Caki2 (cell line): Measurements from ENCODE around the gene SLAMF7. TPM values are rescaled to one million over a fixed set of nuclear protein-coding genes. Genes with fewer than 3 reads are reported as not detected.
"Not testable (repeated sequence)": the region's sequence is repeated elsewhere in the genome, so short reads cannot be mapped to it uniquely, and the experiment has no call there.

Experiments used
- DNase-seq: peaks from one replicate; pipeline ENCODE4 v3.0.0-alpha.2; 2015; ENCODE audit warnings: low read depth
- in situ Hi-C: cut with HindIII; loops from 2 replicates; pipeline ENCODE4 v1.10.0; 2016; ENCODE audit warnings: low sequenced_read_pairs, low pct_unique_long_range_greater_than_20kb, mixed read lengths
- total RNA-seq: library from RNA; depleted of rRNA; stranded (reverse); fragments of >200 nt; shearing (Covaris generic); gene quantifications from 2 replicates; pipeline ENCODE4 v1.2.3, GENCODE V29; 2014; ENCODE audit warnings: low replicate concordance

Gene SLAMF7
- total RNA-seq, 1 experiment from 2014 or later = not detected

GRCh38 chr1:160716013-160716412 lies 23.0 kb upstream of the SLAMF7 start:
- DNase-seq = no peak
- in situ Hi-C loops = no loop called here

- in situ Hi-C loops = no loop called here
- no peak for DNase-seq
These were observed 21.7 kb upstream of the SLAMF7 start for GRCh38 chr1:160717306-160717705.

DNA sequence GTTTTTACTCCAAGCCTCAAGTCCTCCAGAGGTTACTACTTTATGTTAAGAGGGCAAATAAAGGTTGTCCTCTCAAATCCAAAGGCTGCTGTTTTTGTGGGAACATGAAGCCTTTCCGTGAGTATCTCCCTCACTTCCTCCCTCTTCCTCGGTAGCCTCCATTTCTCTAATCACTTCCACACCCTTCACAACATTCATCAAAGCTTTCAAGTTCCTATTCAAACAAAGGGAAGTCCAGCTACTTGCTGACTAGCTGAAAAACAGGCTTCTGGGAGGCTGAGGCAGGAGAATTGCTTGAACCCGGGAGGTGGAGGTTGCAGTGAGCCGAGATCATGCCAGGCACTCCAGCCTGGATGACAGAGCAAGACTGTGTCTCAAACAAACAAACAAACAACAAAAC lies 20.8 kb upstream of the SLAMF7 start:
- in situ Hi-C loops = no loop called here

GRCh38 chr1:160720356-160721085 lies 18.5 kb upstream of the SLAMF7 start:
- no peak for DNase-seq
- in situ Hi-C loops = no loop called here

More for the DNA sequence above, 20.8 kb upstream of the SLAMF7 start:
- DNase-seq = no peak

DNA sequence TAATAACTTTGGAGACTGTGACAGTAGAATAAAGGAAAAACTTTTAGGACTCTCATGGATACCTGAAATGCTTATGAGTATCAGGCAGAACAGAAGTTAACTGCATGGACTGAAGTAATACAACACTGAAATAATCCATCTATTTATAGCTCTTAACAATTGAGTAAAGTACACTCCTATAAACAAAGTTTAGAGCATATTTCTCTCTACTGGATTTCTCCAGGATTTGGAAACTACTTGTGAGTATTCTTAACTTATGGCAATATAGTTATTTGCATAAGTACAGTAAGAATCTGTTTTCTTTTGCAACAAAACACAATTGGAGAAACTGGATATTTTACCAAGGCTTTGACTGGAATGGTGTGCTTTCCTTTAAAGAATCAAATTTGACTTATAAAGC lies 17.6 kb upstream of the SLAMF7 start:
- DNase-seq = no peak
- in situ Hi-C loops = no loop called here

GRCh38 chr1:160722726-160723125 lies 16.3 kb upstream of the SLAMF7 start:
- in situ Hi-C loops = no loop called here
- DNase-seq = no peak

DNA sequence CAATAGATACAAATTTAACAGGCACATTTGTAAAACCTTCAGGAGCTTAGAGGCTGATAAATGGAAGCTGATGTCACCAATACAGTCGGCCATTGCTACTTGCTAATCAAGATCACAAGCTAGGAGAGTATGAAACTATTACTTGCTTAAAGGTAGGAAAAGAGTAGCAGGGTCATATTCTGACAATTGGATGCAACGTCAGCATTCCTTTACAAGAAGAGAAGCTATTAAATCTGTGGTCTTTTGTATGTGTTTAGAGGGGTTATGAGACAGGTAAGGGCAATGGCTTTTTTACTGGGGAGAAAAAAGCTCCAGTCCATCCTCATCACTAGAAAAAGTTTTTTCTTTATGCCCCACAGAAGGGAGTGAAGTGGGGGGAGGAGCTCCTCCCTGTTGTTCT lies 15.7 kb upstream of the SLAMF7 start:
- in situ Hi-C loops = no loop called here
- no peak for DNase-seq

- no peak for DNase-seq
- in situ Hi-C loops = no loop called here
These were observed 14.4 kb upstream of the SLAMF7 start for GRCh38 chr1:160724465-160725242.

DNA sequence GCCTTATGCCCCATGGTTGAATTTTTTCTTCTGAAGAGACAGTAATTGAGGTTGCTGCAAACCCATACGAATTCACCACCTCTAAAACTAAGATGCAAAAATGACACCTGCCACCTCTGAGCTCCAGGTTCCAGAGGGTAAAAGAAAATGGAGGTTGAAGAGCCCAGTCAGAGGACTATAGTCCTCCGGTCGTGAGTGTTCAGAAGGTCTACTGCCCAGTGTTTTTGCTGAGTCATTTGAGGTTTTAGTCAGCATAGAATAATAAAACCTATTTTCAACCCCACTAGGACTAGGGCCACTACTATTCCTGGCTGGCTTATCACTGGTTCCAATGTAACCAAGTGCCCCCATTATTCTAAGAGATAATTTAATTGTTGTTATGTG lies 12.9 kb upstream of the SLAMF7 start:
- DNase-seq = no peak
- in situ Hi-C loops = no loop called here

DNA sequence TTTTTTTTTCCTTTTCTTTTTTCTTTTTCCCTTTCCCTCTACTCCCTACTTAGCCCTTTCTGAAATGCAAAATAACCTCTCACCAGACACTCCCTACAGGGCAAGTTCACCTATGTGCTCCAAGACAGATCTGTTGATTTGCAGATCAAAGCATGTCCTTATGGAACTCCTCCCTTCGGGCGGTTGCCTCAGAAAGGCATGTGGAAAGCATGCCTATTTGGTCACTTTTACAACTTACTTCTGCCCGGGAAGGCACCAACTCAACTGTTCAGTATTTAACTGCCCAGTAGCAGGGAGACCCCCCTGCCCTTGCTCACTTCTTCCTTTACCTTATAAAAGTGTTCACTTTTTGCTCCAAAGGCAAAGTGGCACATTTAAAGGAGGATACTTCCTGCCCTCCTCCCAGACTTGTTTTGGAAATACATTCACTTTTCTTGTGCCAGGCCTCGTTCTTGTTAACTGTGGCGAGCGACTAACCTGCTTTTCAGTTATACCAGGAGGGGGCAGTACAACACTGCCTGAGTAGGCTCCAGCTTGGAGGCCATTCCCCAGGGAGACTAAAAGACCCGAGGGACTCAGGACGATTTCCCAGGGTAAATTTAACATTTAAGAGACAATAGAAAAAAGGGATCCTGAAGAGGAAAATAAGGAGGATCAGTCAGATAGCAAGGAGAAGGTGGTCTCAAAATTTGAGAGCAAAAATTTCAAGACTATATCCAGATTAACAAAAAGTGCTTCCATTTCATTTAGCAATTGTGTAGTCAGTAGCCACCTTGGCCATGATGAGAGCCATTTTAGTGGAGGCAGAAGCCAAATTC lies 12.3 kb upstream of the SLAMF7 start:
- DNase-seq = peak; percentile 31
- in situ Hi-C loops = no loop called here

- in situ Hi-C loops = no loop called here
- no peak for DNase-seq
These were observed 11.8 kb upstream of the SLAMF7 start for GRCh38 chr1:160727316-160727640.

DNA sequence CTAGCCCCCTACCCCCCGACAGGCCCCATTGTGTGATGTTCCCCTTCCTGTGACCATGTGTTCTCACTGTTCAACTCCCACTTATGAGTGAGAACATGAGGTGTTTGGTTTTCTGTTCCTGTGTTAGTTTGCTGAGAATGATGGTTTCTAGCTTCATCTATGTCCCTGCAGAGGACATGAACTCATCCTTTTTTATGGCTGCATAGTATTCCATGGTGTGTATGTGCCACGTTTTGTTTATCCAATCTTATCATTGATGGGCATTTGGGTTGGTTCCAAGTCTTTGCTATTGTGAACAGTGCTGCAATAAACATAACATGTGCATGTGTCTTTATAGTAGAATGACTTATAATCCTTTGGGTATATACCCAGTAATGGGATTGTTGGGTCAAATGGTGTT lies 7.5 kb upstream of the SLAMF7 start:
- in situ Hi-C loops, DNase-seq: not testable (repeated sequence)

GRCh38 chr1:160731990-160732389 lies 7.1 kb upstream of the SLAMF7 start:
- DNase-seq = no peak
- in situ Hi-C loops = no loop called here

- no peak for DNase-seq
- in situ Hi-C loops = no loop called here
These were observed 5.1 kb upstream of the SLAMF7 start for GRCh38 chr1:160733898-160734297.

DNA sequence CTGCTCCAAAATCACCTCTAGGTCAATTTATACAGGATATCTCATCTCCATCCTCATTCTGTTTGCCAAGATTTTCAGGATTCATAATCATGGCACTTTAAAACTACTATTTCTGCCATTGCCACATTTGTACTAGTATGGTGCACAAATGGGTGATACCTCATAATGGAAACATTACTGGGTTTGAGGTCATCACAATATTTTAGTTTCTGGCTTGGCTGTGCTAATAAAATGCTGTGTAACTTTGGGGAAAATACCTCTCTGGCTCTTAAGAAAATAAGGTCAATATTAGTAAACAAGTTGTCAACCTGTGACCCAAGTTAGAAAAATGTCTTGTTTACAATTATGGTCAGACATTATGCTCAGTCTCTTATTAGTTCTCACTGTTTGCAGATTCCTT lies 4.7 kb upstream of the SLAMF7 start:
- in situ Hi-C loops = no loop called here
- no peak for DNase-seq

- in situ Hi-C loops = no loop called here
- DNase-seq = no peak
These were observed 776 bp upstream of the SLAMF7 start for GRCh38 chr1:160738271-160738670.

DNA sequence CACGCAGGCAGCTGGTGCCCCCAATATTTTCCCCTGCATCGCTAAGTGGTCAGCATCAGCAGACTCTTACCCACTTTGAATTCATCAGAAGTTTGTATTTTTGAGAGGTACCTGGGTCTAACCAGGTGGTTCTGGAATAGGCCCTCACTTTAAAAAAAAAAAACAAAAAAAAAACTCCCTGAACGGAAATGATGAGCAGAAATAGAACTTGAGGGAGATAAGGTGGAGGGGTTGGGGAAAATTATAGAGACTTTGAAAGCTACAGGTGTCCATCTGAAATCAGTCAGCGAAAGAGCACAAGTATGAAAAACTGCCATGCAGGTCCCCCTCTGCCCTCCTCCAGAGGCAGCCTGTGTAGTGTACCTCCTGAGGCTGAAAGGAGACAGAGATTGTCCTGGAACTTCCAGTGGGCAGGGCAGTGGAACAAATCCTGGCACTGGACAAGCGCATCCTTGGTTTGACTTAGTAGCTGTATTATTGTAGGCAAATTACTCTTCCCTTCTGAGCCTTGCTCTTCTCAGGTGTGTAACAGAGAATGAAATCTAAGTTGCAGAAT lies 1.2 kb downstream of the SLAMF7 start:
- in situ Hi-C loops = no loop called here

DNA sequence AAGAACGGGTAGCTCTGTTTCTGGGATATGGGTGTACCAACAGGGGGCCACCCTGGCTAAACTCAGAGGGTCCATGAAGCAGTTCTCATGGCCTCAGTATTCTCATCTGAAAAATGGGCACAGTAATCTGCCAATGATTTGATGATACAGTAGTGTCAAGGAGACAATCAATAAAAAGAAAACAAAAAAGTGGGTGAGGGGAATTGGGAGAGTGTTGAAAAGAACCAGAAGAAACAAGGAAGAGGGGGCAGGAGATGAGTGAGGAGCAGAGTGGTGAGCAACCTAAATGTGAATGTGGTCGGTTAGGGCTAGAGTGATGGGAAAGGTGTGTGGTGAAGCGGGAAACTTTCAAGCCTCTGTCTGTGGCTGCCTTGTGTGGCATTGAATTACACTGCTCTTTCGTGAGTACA lies 2.0 kb downstream of the SLAMF7 start:
- no peak for DNase-seq
- in situ Hi-C loops = no loop called here

More for the DNA sequence above, 1.2 kb downstream of the SLAMF7 start:
- no peak for DNase-seq
